SK-N-SH (cell line): ENCODE results near the gene GOPC. TPM values are rescaled to one million over a fixed set of nuclear protein-coding genes. Genes with fewer than 3 reads are reported as not detected.

Experiments used
- CTCF ChIA-PET: fragments of 300-600, 350-600 bp; formaldehyde crosslinking; extraction: SDS; loops from one replicate; lab custom pipeline; 2021; lab: Yijun Ruan, JAX
- POLR2A ChIA-PET: fragments of 350-600 bp; sonication (Branson Sonifier 250); formaldehyde crosslinking; extraction: SDS; loops from one replicate; lab custom pipeline; 2020; ENCODE audit warnings: antibody characterized with exemption, inconsistent platforms; lab: Yijun Ruan, JAX
- DNase-seq: peaks from one replicate; pipeline ENCODE4 v3.0.0; 2012
- H2AFZ ChIP-seq: fragments of 200-600 bp; sonication (generic); 2 replicates; pipeline ENCODE4 v1.8.1; 2016; ENCODE audit warnings: antibody characterized with exemption, mild to moderate bottlenecking, low read depth
- H3F3A ChIP-seq: fragments of 200-600 bp; sonication (generic); replicated peaks from 2 replicates; pipeline ENCODE3; 2016; ENCODE audit warnings: antibody characterized with exemption, mild to moderate bottlenecking; ENCODE audit not compliant: insufficient read depth
- H3K27ac ChIP-seq, 2 experiments: fragments of 200-500 bp in 1 of 2; fragments of 200-600 bp in 1 of 2; sonication (Bioruptor generic) in 1 of 2; sonication (generic), shearing (Covaris generic) in 1 of 2; 2 replicates each; pipeline versions ENCODE4 v1.5.1 to v1.6.1; 2014 to 2016; ENCODE audit warnings: low read depth in 2 of 2, inconsistent platforms in 1 of 2, low read length in 1 of 2, mild to moderate bottlenecking in 1 of 2, mixed read lengths in 1 of 2
- H3K27me3 ChIP-seq: fragments of 200-600 bp; sonication (generic), shearing (Covaris generic); 2 replicates; pipeline ENCODE4 v1.6.1; 2016; ENCODE audit warnings: mixed run types; ENCODE audit not compliant: insufficient read depth
- H3K36me3 ChIP-seq, 2 experiments: fragments of 200-500 bp in 1 of 2; fragments of 200-600 bp in 1 of 2; sonication (Bioruptor generic) in 1 of 2; sonication (generic) in 1 of 2; replicated peaks in 1 of 2; 2 replicates each; pipeline versions ENCODE3 to v1.5.1; 2014 to 2016; ENCODE audit warnings: low read length in 1 of 2, mild to moderate bottlenecking in 1 of 2; ENCODE audit not compliant: insufficient read depth in 2 of 2, control insufficient read depth in 1 of 2
- H3K4me1 ChIP-seq, 2 experiments: fragments of 200-500 bp in 1 of 2; fragments of 200-600 bp in 1 of 2; sonication (Bioruptor generic) in 1 of 2; sonication (generic), shearing (Covaris generic) in 1 of 2; 2 replicates each; pipeline versions ENCODE4 v1.5.1 to v1.6.1; 2014 to 2016; ENCODE audit warnings: low read depth in 1 of 2, low read length in 1 of 2, mixed run types in 1 of 2; ENCODE audit not compliant: insufficient read depth in 2 of 2, control insufficient read depth in 1 of 2
- H3K4me2 ChIP-seq: fragments of 200-600 bp; sonication (generic), shearing (Covaris generic); 2 replicates; pipeline ENCODE4 v1.6.1; 2017; ENCODE audit warnings: mixed run types
- H3K4me3 ChIP-seq, 2 experiments: fragments of 200-500 bp in 1 of 2; fragments of 200-600 bp in 1 of 2; sonication (Bioruptor generic) in 1 of 2; sonication (generic), shearing (Covaris generic) in 1 of 2; 2 replicates each; pipeline versions ENCODE4 v1.5.1 to v1.8.1; 2014 to 2016; ENCODE audit warnings: low read depth in 2 of 2, inconsistent platforms in 1 of 2, low read length in 1 of 2, mild to moderate bottlenecking in 1 of 2, mixed read lengths in 1 of 2, moderate library complexity in 1 of 2
- H3K79me2 ChIP-seq: fragments of 200-600 bp; sonication (generic); 2 replicates; pipeline ENCODE4 v1.8.1; 2017; ENCODE audit warnings: mild to moderate bottlenecking; ENCODE audit not compliant: insufficient read depth
- H3K9ac ChIP-seq: fragments of 200-600 bp; sonication (generic); 2 replicates; pipeline ENCODE4 v1.6.1; 2017; ENCODE audit warnings: mixed run types
- H3K9me2 ChIP-seq: fragments of 200-600 bp; sonication (generic); 2 replicates; pipeline ENCODE4 v1.6.1; 2017; ENCODE audit warnings: mixed run types
- H3K9me3 ChIP-seq: fragments of 200-600 bp; sonication (generic); 2 replicates; pipeline ENCODE4 v1.6.1; 2017; ENCODE audit warnings: mixed run types, mild to moderate bottlenecking, moderate library complexity
- H4K20me1 ChIP-seq: fragments of 200-600 bp; sonication (generic); 2 replicates; pipeline ENCODE4 v1.6.1; 2017; ENCODE audit warnings: mild to moderate bottlenecking, mixed run types; ENCODE audit not compliant: insufficient read depth
- ELF1 ChIP-seq: IDR thresholded peaks from 2 replicates; pipeline ENCODE4 v1.4.0; 2012
- EP300 ChIP-seq, 2 experiments: IDR thresholded peaks; 2 replicates each; pipeline versions ENCODE4 v1.4.0 to v1.6.1; 2012; ENCODE audit warnings: borderline replicate concordance in 1 of 2, low read depth in 1 of 2, low read length in 1 of 2
- FOSL2 ChIP-seq: IDR thresholded peaks from 2 replicates; pipeline ENCODE4 v1.4.0; 2012; ENCODE audit warnings: low read depth, mild to moderate bottlenecking, moderate library complexity, borderline replicate concordance
- FOXJ3 ChIP-seq: sonication (generic); formaldehyde crosslinking; IDR thresholded peaks from 2 replicates; pipeline ENCODE4 v1.5.1; 2020; ENCODE audit warnings: mild to moderate bottlenecking, missing genetic modification reagents
- FOXM1 ChIP-seq: IDR thresholded peaks from 2 replicates; pipeline ENCODE4 v1.4.0; 2012; ENCODE audit warnings: low read depth, mild to moderate bottlenecking
- GATA2 ChIP-seq: sonication (generic); formaldehyde crosslinking; IDR thresholded peaks from 2 replicates; pipeline ENCODE4 v1.5.0; 2020; ENCODE audit warnings: mild to moderate bottlenecking, missing genetic modification reagents
- JUND ChIP-seq: IDR thresholded peaks from 2 replicates; pipeline ENCODE4 v1.4.0; 2012
- MEF2A ChIP-seq: IDR thresholded peaks from 2 replicates; pipeline ENCODE4 v1.4.0; 2012; ENCODE audit warnings: low read depth, borderline replicate concordance
- MXI1 ChIP-seq: IDR thresholded peaks from 2 replicates; pipeline ENCODE4 v1.6.1; 2012; ENCODE audit warnings: mild to moderate bottlenecking, low read depth, low read length, improper control_type of control experiment
- NFIC ChIP-seq: IDR thresholded peaks from 2 replicates; pipeline ENCODE4 v1.4.0; 2012; ENCODE audit warnings: borderline replicate concordance
- NRF1 ChIP-seq: IDR thresholded peaks from 2 replicates; pipeline ENCODE4 v1.6.1; 2012; ENCODE audit warnings: low read depth, mild to moderate bottlenecking, low read length
- POLR2AphosphoS5 ChIP-seq: IDR thresholded peaks from 2 replicates; pipeline ENCODE4 v1.6.1; 2012; ENCODE audit warnings: low read depth, low read length
- SIN3A ChIP-seq: IDR thresholded peaks from 2 replicates; pipeline ENCODE4 v1.6.1; 2012; ENCODE audit warnings: low read depth, mild to moderate bottlenecking, low read length, moderate library complexity, borderline replicate concordance
- SMC3 ChIP-seq: IDR thresholded peaks from 2 replicates; pipeline ENCODE4 v1.6.1; 2012; ENCODE audit warnings: low read depth, low read length, improper control_type of control experiment
- TAF1 ChIP-seq: IDR thresholded peaks from 2 replicates; pipeline ENCODE4 v1.6.1; 2012; ENCODE audit warnings: low read depth, mild to moderate bottlenecking, low read length, moderate library complexity, borderline replicate concordance
- TEAD4 ChIP-seq: IDR thresholded peaks from 2 replicates; pipeline ENCODE4 v1.4.0; 2012; ENCODE audit warnings: mild to moderate bottlenecking, borderline replicate concordance; ENCODE audit not compliant: insufficient read depth
- WGBS: methylation state at CpG from one replicate; pipeline ENCODE4 v1.1.6; 2017; ENCODE audit warnings: low lambda C conversion rate; 5-methylcytosine and 5-hydroxymethylcytosine counted together
- polyA plus RNA-seq, 3 experiments: library from polyadenylated mRNA; depleted of rRNA; stranded (reverse); fragments of >200 nt; gene quantifications; 2 replicates each; pipeline ENCODE4 v1.2.3, GENCODE V29; 2012
- TF ChIP-seq, protein P1 (sequence below): fragments of 200-600 bp; sonication (generic); IDR thresholded peaks from 2 replicates; pipeline ENCODE4 v1.6.1; 2017; ENCODE audit warnings: antibody characterized with exemption, mild to moderate bottlenecking, moderate library complexity
- TF ChIP-seq, protein P2 (sequence below): IDR thresholded peaks from 2 replicates; pipeline ENCODE4 v1.4.0; 2012; ENCODE audit warnings: low read depth, borderline replicate concordance
- TF ChIP-seq, protein P3 (sequence below): IDR thresholded peaks from 2 replicates; pipeline ENCODE4; 2012
- TF ChIP-seq, protein P4 (sequence below): IDR thresholded peaks from 2 replicates; pipeline ENCODE4 v1.4.0; 2012; ENCODE audit warnings: low read depth, borderline replicate concordance

GOPC gene
- polyA plus RNA-seq, 1 of the 3 experiments (the other 2 are of a cell fraction): 20.8 TPM

DNA sequence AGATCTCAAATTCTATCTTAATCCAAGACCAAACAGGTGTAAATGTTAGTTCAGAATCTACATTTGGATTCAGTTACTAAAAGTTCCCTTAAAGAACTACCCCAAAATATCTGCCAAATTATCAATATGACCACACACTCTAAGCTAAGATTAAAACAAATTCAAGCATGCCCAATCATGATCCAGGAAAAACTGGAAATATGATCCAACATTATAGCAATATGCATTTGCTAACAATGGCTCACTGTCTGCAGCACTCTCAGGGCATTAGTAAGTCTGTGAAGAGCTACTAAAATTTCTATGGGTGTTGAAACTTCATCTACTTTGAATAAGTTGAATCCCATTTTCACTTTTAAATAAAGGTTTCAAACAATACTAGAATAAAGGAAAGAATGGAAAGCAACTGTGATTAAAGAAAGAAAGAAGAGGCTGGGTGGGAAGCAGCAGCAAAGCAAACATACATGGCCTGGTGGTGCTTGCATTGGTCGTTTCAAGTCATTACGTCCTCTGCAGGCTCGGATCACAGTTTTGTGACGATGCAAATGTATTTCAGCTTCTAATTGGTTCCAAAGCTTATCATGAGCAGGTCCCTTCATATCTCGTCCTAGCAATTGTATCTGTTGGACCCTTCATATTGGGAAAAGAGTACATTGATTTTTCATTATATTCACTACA is 29.2 kb downstream of the GOPC start:
- H3K36me3 ChIP-seq: peaks cover 89 to 91% of the 10 kb centered on the region in 2 experiments
- H3K4me2 ChIP-seq: no peak overlapping the region
- H2AFZ ChIP-seq: no peak overlapping the region
- H3K9ac ChIP-seq: no peak overlapping the region
- whole genome bisulfite sequencing: 95% methylated on average over 5 of the region's 5 CpGs
- no peaks in the 10 kb centered on the region for H3K27me3 ChIP-seq
- H3K79me2 ChIP-seq: peaks cover 24% of the 10 kb centered on the region
- H3K27ac ChIP-seq: no peak overlapping the region
- no peaks in the 10 kb centered on the region for H4K20me1 ChIP-seq
- DNase-seq: no peak
- CTCF ChIA-PET: interaction anchor here (1.9 kb wide), 1 partner anchor 18 kb away, joined by 8 read pairs; no protein-coding TSS in a partner anchor
- no peak overlapping the region for H3K4me3 ChIP-seq
- no peaks in the 10 kb centered on the region for H3K4me1 ChIP-seq
- no peaks in the 10 kb centered on the region for H3K9me3 ChIP-seq
- H3F3A ChIP-seq: peaks cover 5% of the 10 kb centered on the region
- TF ChIP-seq POLR2AphosphoS5 (no peak), SIN3A (no peak), NRF1 (no peak), SMC3 (no peak), FOSL2 (no peak), ELF1 (no peak), JUND (no peak), NFIC (no peak), FOXM1 (no peak), TAF1 (no peak), GATA2 (CRISPR knock-in tag) (no peak), MEF2A (no peak), MXI1 (no peak), FOXJ3 (no peak), EP300 (IDR thresholded peaks at IDR 0.05; ENCODE audit: borderline replicate concordance in 1 of 2, low read depth in 1 of 2, low read length in 1 of 2) (no peak), TEAD4 (no peak)
- TF ChIP-seq, protein P1, sequence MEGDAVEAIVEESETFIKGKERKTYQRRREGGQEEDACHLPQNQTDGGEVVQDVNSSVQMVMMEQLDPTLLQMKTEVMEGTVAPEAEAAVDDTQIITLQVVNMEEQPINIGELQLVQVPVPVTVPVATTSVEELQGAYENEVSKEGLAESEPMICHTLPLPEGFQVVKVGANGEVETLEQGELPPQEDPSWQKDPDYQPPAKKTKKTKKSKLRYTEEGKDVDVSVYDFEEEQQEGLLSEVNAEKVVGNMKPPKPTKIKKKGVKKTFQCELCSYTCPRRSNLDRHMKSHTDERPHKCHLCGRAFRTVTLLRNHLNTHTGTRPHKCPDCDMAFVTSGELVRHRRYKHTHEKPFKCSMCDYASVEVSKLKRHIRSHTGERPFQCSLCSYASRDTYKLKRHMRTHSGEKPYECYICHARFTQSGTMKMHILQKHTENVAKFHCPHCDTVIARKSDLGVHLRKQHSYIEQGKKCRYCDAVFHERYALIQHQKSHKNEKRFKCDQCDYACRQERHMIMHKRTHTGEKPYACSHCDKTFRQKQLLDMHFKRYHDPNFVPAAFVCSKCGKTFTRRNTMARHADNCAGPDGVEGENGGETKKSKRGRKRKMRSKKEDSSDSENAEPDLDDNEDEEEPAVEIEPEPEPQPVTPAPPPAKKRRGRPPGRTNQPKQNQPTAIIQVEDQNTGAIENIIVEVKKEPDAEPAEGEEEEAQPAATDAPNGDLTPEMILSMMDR: no peak
- TF ChIP-seq, protein P2, sequence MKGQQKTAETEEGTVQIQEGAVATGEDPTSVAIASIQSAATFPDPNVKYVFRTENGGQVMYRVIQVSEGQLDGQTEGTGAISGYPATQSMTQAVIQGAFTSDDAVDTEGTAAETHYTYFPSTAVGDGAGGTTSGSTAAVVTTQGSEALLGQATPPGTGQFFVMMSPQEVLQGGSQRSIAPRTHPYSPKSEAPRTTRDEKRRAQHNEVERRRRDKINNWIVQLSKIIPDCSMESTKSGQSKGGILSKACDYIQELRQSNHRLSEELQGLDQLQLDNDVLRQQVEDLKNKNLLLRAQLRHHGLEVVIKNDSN: no peak
- TF ChIP-seq, protein P3, sequence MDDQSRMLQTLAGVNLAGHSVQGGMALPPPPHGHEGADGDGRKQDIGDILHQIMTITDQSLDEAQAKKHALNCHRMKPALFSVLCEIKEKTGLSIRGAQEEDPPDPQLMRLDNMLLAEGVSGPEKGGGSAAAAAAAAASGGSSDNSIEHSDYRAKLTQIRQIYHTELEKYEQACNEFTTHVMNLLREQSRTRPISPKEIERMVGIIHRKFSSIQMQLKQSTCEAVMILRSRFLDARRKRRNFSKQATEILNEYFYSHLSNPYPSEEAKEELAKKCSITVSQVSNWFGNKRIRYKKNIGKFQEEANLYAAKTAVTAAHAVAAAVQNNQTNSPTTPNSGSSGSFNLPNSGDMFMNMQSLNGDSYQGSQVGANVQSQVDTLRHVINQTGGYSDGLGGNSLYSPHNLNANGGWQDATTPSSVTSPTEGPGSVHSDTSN: no peak
- TF ChIP-seq, protein P4, sequence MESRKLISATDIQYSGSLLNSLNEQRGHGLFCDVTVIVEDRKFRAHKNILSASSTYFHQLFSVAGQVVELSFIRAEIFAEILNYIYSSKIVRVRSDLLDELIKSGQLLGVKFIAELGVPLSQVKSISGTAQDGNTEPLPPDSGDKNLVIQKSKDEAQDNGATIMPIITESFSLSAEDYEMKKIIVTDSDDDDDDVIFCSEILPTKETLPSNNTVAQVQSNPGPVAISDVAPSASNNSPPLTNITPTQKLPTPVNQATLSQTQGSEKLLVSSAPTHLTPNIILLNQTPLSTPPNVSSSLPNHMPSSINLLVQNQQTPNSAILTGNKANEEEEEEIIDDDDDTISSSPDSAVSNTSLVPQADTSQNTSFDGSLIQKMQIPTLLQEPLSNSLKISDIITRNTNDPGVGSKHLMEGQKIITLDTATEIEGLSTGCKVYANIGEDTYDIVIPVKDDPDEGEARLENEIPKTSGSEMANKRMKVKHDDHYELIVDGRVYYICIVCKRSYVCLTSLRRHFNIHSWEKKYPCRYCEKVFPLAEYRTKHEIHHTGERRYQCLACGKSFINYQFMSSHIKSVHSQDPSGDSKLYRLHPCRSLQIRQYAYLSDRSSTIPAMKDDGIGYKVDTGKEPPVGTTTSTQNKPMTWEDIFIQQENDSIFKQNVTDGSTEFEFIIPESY: no peak
- 0 out of 2 replicates have a peak, but pooled peaks cover 3% of the 10 kb centered on the region for H3K9me2 ChIP-seq
- POLR2A ChIA-PET: no interaction called here
